ENCODE data around the gene TCERG1L.

The TCERG1L gene

DNA sequence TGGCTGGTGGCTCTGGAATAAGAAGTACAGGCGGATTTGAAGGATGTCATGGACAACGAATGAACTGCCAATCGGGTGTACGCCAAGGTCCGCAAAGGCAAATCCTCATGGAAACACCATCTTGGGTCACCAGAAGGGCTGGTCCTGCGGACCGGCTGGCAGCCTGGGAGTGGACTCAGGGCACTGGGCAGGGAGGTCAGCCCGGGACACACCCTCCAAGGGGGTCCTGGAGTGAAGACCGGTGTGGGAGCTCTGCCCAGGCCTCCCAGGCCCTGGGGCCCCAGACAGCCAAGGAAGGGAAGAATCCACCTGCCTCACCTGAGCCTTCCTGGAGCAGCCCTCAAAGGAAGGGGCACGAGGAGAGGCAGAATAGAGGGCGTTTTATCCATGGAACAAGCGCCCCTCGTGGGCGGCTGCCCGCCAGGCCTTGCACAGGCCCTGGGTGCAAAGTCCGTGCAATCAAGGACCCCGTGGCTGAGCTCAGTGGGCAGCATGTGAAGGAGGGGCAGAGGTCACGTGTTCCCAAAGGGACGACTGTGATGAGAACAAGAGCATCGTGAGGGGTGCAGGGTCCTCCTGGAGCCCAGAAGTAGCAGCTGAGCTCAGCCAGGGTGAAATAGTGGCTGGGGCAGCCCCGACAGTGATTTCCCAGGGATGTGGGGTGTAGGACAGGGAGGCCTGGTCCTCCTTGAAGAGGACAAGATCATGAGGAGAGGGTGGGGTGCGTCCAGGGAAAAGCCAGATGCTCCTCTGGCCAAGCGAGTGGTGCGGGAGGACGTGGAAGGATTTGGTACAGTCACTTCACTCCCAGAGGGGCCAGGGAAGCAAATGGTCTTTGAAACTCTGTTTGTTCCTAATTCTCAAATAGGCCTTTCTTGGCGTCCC lies 105.2 kb downstream of the TCERG1L start:
- no peak for DNase-seq

DNA sequence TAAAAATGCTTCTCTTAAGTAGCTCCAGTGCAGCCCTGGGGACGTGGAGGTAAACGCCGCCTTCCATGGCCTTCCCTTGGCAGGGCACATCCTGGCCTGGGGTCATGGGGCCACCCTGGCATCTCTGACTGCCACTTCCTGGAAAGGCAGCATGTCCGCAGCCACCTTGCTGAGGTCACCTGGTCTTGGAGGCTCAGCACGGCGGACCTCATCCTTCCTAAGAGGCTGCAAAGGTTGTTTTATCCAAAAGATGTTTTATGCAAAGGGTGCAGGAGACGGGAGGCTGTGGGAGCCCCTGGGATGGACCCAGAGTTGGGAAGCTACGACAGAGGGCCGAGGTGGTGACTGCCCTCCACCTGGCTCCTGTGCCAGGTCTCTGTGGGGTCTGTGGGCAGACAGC lies 106.0 kb downstream of the TCERG1L start:
- no peak for DNase-seq

DNA sequence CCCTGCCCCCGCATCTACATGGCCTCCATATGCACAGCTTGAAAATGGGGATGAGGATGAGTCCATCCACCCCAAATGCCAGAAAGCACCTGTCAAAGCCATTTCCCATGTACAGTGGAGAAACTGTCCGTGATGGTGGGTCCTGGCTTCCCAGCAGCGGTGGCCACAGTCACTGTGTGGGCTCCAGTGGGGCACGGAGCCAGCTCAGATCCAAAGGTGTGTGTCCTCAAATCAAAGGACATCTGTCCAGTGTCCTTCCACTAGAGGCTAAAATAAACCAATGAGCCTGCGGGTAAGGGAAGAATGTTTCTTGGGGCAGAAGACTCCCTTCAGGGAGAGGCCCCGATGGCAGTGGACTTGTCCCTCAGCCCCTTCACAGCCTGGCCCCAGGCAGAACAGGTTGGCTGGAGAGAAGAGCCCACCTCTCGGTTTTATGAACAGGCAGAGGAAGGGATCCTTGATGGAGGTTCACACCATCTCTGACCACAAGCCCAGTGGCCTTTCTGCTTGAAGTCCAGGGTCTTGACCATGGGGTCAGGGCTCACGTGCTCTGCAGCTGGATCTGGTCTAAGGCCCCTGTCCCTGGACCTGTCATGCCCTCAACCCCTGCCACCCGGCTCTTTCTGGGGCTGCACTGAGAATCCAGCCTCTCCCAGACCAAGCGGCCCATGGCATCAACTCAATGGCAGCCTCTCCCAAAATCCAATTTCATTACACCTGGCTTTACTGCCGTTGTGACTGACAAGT lies 106.9 kb downstream of the TCERG1L start:
- DNase-seq, result no peak

DNA sequence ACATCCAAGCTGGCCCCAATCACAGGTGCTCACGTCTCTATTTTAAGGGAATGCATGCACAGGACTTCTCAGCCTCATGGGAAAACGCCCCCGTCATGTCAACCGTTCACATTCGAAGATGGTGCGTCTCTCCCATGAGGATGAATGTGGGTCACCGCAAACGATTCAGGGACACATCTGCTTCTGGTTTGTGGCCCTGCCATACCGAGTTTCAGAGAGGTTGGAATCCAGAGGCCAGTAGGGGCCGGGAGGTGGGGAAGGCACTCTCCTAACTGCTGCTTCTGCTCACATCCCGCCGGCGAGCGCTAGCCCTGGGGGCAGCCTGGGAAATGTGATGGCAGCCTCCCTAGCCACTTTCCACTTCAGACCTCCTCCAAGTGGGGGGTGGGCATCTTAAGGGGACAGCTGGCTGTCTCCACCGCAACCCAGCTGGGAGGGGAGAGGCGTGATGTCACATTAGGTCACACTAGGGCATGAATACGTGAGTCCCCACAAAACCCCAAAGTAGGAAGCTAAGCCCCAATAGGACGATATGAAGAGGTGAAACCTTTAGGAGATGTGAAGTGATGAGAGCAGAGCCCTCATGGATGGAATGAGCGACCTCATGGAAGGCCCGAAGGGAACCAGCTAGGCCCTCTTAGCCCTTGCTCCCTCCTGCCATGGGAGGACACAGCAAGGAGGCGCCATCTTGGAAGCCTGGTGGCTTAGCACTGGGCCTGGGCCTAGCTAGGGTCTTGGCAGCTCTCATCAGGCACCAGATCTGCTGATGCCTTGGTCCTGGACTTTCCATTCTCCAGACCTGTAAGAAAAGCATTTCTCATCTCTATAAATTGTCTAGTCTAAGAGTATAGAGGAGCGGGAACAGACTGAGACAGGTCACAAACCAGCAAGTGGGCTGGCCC lies 107.8 kb downstream of the TCERG1L start:
- DNase-seq, result no peak

DNA sequence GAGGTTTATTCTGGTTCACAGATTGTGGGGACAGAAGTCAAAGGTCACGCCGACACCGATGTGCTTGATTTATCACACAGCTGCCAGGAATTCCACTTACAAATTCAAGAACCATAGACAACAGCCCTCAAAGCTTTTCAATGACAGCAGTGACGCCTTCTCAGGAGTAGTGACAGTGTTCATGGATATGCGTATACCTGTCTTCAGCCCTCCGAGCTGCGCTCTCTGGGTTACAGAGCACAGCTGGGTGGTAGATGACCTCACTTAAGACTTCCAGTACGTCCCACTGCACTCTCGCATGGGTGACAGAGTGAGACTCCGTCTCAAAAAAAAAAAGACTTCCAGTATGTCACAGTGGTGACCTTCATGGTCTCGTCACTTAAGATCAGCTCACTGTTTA lies 108.5 kb downstream of the TCERG1L start:
- DNase-seq, result no peak

DNA sequence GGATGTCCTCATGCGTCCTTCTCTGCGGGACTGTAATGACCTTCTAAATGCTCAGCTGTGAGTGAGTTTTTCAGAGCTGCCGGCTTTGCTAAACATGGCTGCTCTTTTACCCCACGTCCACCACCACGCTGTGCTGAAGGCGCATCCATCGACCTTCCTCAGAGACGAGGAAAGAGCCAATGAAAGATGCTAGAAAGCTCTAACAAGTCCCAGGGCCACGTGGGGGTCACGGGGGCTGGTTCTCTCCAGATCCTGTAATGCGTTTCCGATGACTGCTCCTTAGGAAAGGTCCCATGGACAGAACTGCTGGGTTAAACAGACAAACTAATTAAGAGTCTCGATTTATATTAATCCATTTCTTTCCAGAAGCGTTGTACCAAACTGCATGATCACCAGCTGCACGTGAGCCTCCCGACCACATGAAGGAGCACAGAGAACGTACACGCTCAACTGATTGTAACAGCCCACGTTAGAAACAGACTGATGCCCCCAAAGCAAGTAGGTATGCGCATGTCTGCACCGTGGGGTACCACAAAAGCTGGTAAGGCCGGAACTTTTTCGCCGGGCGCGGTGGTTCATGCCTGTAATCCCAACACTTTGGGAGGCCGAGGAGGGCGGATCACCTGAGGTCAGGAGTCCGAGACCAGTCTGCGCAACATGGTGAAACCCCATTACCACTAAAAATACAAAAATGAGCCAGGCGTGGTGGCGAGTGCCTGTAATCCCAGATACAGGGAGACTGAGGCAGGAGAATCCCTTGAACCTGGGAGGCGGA lies 109.6 kb downstream of the TCERG1L start:
- no peak for DNase-seq

DNA sequence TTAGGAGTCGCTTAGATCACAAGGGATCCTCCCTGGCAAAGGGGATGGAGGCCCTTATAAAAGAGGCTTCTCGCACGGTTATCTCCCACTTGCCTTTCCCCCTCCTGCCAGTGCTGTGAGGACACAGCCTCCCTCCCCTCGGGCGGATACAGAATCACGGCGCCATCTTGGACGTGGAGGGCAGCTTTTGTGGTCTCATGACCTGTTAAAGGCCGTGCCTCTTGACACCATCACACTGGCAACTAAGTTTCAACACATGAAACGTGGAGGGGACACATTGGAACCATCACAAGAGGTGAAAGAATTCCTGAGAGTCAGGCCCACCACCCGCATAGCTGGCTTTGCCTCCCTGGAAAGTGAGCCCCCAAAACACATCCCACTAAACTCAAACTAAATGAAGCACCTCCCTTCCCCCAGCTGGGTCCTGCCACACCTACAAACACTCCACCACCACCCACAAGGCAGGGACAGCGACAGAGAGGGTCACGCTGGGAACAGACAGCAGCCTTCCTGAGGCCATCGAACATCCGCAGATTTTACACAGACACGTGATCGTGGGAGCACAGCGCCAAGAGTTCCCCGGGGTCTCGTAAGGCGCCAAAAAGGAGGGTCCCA lies 110.6 kb downstream of the TCERG1L start:
- DNase-seq, result no peak

DNA sequence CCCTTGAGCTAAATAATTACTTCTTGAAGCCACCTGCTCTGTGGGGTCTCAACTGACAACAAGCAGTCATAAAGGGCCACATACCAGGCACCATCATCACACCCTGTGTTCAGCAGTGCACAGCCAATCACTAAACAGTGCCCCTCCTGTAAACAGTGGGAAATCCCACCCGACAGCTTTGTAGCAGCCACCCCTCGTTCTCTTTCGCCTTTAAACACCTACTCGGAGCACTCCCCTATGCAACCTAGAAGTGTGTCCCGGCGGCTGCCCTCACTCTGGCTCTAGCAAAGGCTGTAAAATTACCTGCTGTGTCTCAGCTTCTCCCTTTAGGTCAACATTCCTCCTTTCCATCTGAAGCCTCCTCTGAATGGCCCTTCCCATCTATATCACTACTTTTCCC lies 111.9 kb downstream of the TCERG1L start:
- DNase-seq, result no peak

DNA sequence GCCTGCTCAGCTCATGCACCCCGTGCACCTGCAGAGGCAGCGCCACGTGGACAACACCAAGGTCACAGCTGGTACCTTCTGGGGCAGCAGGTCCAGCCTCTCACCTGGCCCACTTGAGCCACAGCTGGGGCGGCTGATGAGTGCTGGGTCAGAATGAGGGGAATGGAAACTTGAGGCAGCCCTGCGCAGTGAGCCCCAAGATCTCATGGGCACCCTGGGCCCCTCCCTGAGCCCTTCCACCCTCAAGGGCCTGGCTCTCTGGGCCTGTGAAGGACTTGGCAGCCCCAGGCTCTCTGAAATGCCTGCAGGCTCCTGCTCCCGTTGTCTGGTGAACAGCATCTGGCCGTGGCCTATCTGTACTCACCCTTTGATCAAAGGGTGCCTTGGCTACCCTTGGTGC lies 112.7 kb downstream of the TCERG1L start:
- no peak for DNase-seq

DNA sequence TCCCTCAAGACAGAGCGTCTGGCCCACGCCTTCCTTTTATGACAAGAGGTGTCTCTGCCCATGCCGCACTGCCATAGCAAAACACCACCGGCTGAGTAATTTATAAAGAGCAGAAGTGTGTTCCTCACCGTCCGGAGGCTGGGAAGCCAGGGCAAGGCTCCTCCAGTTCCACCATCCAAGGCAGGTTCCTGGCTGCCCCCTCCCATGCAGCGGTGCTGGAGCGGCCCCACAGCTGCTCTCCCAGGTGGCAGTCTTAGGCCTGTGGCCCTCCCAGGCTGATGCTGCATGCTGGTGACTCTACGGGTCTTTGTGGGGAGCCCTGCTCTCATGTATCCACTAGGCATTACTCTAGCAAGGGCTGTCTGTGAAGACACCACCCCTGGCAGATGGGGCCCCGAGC lies 113.1 kb downstream of the TCERG1L start:
- no peak for DNase-seq

DNA sequence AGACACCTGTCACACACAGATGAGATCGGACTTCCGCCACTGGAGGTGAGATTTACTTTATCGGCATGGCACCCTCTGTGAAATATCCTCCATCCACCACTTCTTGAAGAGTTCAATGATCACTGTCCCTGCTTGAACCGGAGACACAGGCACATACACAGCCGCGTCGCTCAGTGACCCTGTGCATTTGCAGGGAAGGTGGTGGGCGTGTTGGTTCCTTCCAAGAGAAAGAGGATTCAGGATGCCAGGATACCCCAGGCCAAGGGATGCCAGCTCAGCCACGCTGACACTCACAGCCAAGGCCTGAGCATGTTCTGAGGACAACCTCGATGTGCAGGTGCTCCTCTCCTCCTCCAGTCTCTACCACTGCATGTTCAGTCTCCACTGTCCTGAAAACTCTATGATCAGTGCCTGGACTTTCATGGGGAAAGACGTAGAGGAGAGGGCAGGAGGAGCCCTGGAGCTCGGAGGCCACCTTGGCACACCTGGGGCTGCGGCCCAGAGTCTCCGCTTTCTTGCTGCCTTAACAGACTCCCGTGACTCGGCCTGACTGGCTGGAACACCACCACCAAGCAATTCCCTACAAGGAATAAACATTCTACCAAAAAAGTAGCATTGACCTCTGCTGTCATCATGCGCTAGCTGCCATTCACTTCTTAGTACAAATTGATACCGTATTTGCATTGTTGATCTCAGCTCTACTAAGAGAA lies 115.2 kb downstream of the TCERG1L start:
- no peak for DNase-seq

DNA sequence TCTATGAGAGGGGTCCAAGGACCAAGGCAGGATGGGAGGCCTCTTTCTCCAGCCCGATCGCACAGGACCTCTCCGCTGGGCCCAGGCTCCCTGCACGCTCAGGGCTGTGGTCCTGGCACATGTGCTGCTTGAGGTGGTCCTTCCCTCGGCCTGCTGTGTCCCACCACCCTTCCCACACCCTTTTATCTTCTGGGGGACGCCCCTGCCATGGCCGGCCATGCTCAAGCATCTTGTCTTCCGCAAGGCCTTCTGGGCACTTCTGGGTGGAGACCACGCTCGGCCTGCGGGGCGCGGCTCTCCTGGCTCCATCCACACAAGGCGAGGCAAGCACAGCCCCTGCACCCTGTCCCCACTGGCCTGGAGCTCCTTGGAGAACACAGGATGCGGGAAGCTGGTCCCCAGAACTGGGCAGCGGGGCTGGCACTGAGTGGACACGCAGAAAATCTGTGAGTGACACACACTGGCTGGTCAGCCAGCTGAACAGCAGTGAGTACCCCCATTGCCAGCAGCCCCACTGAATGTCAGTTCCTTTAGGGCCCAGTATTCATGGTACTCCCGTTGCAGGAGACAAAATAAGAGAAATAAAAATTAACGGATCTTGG lies 115.9 kb downstream of the TCERG1L start:
- no peak for DNase-seq

DNA sequence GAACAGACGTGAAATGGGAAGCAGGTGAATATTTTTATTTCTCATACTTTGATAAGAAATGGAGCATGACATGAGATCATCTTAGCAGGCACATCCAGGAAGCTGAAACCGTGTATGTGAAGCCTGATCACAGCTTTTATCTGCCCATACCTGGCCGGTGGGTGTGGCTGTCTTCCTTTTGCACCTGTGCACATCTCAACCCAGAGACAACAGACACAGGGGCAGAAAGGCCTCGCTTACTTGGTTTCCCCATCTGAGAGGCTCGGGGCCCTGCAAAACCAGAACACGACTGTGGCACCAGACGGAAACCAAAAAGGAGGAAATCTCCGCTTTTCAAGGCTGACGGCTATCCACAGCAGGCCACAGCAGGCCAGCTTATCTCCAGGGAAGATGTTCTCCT lies 116.4 kb downstream of the TCERG1L start:
- DNase-seq, result no peak

DNA sequence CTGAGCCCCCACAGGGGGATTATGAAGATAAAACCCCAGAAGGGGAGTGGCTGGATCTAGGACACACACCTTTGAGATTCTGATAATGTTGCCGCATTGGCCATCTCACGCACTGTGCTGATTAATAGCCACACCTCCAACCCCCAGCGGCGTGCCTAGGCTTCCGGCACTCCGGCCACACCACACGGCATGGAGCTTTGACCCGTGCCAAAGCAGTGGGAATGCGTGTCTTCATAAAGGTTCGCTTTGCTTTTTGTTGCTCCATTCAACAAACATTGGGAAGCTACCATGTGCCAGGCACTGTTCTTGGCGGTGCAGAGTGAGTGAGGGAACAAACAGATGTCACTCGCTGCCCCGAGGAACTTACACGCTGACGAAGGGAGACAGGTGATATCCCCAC lies 117.6 kb downstream of the TCERG1L start:
- no peak for DNase-seq

DNA sequence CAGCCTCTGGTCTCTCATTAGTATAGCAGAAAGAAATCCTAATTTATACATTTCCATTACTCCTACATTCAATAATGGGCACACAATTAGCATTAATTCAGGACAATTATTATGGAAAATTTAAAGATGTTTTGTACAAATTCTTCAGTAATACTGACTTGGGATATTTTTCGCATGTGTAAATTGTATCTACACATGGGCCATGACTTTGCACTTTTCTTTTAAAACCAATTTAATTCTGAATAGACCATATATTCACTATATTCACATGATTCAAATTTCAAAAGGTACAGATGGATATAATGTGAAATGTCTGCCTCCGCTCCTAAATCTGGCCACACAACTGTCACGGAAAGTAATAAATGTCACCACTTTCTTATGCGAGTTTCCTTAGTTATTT lies 123.0 kb downstream of the TCERG1L start:
- DNase-seq, result no peak

DNA sequence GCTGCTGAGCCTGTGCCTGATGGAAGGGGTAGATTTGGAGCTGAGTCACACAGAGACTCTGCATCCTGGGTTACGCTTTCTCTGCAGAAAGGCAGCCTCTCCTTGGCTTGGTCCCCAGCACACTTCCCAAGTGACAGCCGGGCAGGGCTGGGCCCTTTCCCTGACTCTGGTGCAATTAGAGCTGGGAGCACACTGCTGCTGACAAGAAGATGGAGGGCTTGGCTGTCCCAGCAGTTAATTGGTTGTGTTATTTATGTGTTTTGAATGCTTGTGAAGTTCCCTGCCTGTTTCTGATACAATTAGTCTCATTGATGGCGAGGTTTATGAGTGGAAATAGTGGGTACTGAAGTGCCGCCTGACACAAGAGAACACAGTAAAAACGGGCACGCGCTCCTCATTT lies 123.6 kb downstream of the TCERG1L start:
- DNase-seq, result no peak

DNA sequence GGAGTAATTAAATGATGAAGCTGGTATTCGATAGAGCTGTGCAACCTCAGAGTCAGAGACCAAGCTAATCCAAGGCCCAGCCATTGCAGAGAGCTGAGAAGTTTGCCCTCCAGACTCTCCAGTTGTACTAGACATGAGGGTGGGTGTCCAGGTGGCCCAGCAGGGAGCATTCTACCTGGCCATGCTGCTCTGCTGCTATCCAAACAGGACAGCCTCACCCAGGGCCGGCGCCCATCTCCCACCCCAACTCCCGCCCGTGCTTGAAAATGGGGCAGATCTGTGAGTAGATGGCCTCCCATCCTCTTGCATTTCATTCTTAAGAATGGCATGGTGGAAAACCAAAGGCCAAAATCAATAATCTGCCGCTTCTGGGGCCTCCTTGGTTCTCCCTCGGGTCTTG lies 124.2 kb downstream of the TCERG1L start:
- no peak for DNase-seq

DNA sequence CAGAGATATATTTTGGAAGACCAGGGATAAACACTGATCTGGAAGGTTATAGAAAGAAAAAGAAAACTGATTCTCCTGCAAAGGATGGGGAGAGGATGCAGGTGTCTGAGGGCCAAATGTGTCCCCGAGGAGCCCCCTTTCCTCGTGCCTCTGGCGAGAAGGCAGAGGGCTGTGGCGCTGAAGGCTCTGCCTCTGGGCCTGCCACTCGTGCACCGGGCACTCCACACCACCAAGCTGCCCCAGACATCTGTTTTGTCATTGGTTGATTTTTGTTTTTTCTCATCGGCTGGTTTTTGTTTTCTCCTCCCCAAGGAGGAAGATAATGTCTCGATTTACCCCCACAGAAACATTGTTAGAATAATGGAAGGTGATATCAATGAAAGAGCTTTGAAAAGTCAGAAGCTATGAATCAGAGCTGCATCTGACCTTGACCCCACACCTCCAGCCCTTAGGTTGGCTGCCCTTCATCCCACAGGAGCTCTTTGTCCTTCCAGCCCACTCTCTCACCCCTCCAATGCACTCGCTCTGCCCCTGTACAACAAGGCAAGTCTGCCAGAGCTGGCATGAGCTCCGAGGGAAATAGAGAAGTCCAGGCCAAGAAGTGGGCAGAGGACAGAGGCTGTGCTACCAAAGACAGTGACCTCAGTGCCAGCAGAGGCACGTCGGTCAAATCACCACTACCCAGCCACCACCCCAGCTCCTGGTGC lies 124.8 kb downstream of the TCERG1L start:
- DNase-seq, result no peak

DNA sequence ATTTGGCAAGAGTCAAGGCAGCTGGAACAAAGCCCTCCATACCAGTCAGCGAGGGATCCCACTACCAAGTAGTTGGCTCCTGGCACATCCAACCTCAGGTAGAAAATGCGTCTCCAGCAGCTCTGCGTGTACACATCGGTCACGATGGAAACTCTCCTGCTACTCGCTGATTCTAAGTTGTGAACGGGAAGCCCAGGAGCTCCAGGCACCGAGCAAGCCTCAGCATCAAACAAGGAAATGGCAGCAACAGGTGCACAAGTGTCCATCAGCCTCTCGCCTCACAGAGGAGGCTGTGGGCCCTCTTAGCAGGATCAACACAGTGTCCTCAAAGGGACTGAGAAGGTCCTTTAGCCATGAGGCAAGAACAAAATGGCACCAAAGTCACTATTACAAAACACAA lies 127.0 kb downstream of the TCERG1L start:
- DNase-seq, result no peak

DNA sequence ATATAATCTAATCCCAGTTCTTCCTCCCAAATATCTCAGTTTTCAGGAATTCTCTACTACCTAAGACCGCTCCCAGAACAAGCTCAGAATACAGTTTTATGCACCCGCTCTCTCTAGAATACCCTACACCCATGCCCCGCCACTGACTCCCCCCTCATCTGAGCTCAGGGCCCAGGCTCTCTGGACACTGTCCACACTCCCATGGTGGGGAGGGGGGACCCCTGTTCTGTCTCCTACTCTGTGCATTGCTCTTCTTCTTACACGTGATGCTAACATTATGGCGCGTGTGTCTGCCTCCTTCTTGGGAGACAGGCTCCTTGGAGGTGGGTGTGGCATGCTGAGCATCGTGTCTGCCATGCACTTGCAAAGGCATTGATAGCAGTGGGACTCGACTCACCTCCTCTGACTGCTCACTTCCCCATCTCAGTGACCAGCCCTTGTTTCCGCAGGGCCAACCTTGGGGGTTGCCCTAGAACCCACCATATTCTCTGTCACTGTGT lies 127.9 kb downstream of the TCERG1L start:
- no peak for DNase-seq
